DMS79 treated with DMSO at 0.1 percent for 48 hours (cell line): ENCODE results near the gene ALOX5.
A peak's percentile ranks its signal among the peaks of the same experiment; 100 is the strongest.
"Not testable (repeated sequence)": the region's sequence is repeated elsewhere in the genome, so short reads cannot be mapped to it uniquely, and the experiment has no call there.

Experiments used
- DNase-seq: peaks from one replicate; lab custom pipeline; 2025; lab: John Stamatoyannopoulos, UW

Gene ALOX5

GRCh38 chr10:45374350-45375052, 485 bp downstream of the ALOX5 start:
- DNase-seq: peak; percentile 2

DNA sequence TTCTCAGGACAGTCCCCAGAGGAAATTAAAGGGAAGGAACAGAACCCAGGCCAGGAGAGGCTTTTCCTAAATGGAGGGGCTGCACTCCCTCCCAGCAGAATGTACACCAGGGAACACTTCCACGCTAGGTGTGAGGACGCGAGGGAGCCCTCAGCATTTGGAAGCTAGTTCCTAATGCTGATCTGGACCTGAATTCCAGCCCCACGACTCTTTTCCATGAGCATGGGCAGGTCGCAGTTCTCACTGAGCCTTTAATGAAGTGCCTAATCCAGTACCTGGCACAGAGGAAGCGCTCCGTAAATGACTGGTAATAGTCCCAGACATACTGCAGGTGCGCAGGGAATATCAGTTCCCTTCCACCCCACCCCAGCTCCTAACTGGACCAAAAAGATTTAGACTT, 1.1 kb downstream of the ALOX5 start:
- no peak for DNase-seq

DNA sequence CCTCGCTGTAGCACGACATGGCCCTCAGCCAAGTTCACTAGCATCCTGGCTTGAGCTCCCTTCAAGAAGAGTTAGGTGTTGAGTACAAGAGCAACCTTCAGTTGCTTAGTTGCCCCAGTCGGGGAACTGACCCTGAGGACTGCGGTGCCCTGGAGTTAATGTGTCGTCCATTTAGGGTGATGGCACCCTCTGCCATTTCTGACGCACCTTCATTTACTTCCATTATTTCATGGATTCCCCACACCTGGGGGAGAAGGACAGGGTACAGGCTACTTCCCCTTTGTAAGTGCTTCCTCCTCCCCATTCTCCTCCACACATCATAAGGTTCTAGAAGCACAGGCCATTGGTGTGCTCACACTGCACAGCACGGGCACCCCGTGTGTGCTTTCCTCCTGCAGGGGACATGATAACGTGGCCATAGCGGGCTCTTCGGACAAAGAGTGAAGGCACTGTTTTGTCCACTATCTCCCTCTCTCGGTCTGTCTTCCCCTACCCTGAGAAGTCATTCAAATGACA, 1.8 kb downstream of the ALOX5 start:
- DNase-seq: no peak

DNA sequence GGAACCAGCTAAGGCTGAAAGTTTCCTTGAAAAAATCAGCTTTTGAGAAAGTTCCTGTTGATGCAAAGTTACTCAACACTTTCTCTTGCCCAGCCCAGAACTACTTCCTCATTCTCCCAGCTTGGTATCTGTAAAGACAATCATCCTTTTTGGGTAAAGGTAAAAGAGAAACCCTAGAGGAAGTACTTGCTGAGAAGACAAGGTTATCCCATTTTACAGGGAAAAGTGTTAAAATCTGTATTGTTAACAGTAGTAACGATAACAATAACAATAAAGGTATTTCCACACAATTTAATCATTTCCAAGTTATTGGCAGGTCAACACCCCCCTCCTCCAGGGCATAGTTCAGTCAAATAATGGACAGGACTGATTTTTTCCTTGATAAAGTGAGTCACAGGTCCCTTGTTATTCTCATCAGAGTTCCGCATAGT, 2.4 kb downstream of the ALOX5 start:
- DNase-seq: no peak

GRCh38 chr10:45377321-45377720, 3.3 kb downstream of the ALOX5 start:
- no peak for DNase-seq

- no peak for DNase-seq
Measured at GRCh38 chr10:45377858-45378257, 3.8 kb downstream of the ALOX5 start.

DNA sequence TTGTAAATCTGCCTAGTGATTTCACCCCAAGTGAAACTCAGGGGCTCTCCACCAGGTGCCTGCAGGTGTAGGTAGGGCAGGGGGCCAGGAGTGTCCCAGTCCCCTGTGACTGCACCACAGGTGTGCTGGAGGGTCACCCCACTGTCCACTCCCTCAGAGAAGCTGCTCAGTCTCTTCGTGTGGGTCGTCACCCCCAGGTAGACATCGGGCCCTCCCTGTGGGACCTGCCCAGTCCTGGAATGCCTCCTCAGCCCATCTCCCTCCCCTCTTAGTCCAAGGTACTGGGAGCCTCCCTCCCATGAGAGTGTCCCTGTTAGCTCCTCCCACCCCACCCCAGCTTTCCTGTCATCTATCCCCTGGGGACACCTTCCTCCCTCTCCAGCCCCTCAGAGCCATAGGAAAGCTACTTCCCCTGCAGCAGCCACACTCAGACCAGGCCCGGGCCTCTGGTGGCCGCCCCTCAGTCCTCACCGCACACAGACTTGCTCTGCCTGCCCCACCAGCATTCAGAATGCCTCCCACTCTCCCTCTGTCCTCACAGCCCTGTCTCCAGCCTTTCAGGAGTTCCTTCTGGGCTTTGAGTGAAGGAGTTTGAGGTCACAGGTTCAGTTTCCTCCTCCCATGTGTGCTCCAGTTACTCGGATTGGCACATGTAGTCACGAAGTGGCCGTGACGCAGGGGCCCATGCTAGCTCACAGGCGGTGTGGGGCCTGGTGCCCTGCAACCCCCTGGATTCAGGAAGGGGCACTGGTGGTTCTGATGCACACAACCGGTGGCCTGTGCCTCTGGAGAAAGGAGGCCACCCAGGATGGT, 5.1 kb downstream of the ALOX5 start:
- no peak for DNase-seq

DNA sequence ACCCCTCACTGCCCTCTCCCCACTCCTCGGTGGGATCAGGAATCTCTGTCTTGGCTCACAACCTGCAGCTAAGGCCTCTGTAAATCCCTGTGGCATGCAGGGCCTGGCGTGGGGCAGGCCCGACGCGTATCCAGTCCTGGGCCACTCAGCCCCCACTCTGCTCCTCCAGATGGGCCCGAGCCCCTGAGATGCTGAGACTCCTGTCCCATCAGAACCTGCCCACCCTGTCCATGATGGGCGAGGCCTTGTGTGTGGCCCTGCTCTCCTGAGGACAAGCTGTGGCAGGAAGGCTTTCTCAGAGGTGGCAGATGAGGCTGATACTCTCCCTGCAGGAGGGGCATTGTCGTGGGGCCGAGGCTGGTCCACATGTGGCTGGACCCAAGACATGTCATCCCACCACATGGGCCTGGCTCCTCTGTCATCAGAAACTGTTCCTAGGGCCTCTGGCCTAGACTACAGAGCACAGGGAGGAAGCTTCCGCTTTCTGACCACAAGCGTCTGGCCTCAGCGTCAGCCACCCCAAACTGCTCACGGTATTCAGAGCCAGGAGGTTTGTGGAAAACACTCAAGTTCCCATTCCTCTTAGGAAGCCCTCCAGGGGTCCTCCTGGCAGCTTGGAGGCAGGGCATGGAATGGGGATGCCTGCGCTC, 6.0 kb downstream of the ALOX5 start:
- DNase-seq: no peak

- no peak for DNase-seq
Measured at GRCh38 chr10:45380903-45381620, 7.0 kb downstream of the ALOX5 start.

DNA sequence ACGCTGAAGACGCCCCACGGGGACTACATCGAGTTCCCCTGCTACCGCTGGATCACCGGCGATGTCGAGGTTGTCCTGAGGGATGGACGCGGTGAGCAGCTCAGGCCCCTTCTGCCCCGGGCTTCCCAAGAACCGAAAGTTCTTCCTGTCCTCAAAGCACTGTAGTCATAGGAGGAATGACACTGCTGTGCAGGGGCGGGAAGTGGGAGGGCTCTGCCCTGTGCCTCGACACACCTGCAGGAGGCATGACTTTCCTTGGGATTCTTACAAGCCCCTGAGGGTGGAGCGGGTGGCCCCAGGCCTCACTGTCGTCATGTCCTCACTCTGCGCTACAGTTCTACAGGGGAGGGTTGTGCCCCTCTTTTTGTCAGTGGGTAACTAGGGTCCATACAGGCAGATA, 8.6 kb downstream of the ALOX5 start:
- DNase-seq: no peak

GRCh38 chr10:45383682-45384330, 9.8 kb downstream of the ALOX5 start:
- DNase-seq: no peak

DNA sequence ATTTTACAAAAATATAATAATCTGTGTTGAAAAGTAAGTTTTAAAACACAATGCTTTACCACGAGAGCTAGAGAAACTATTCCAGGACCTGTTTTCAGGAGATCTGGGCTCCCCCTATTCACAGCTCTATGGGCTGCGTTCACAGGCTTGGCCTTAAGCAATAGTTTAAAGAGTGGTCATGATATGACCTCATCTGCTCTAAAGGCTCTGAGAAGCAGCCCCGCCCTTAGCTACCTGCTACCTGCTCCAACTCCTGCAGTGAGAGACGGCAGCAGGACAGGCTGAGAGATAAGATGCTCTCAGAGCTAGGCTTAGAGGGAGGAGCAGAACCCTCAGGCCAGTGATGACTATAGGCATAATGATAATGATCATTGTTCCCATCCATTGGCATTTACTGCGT, 12.6 kb downstream of the ALOX5 start:
- DNase-seq: no peak

GRCh38 chr10:45387096-45387893, 13.3 kb downstream of the ALOX5 start:
- no peak for DNase-seq

GRCh38 chr10:45389671-45390070, 15.7 kb downstream of the ALOX5 start:
- DNase-seq: not testable (repeated sequence)

DNA sequence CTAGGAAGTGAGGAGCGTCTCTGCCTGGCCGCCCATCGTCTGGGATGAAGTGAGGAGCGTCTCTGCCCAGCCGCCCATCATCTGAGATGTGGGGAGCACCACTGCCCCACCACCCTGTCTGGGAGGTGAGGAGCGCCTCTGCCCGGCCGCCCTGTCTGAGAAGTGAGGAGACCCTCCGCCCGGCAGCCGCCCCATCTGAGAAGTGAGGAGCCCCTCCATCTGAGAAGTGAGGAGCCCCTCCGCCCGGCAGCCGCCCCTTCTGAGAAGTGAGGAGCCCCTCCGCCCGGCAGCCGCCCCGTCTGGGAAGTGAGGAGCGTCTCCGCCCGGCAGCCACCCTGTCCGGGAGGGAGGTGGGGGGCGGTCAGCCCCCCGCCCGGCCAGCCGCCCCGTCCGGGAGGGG, 17.6 kb downstream of the ALOX5 start:
- DNase-seq: not testable (repeated sequence)

GRCh38 chr10:45395554-45395953, 21.5 kb downstream of the ALOX5 start:
- DNase-seq: no peak

GRCh38 chr10:45398595-45398994, 24.6 kb downstream of the ALOX5 start:
- DNase-seq: no peak

DNA sequence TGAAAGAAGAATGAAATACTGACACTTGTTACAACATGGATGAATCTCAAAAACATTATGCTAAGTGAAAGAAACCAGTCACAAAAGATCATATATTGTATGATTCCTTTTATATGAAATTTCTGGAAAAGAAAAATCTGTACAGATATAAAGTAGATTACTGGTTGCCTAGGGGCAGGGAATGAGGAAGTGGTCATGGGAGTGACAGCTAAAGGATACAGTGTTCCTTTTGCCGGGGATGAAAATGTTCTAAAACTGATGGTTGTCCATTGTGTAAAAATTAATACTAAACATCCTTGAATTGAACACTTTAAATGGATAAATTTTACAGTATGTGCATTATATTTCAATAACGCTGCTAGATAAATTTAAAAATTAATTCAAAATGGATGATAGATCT, 25.1 kb downstream of the ALOX5 start:
- DNase-seq: no peak

DNA sequence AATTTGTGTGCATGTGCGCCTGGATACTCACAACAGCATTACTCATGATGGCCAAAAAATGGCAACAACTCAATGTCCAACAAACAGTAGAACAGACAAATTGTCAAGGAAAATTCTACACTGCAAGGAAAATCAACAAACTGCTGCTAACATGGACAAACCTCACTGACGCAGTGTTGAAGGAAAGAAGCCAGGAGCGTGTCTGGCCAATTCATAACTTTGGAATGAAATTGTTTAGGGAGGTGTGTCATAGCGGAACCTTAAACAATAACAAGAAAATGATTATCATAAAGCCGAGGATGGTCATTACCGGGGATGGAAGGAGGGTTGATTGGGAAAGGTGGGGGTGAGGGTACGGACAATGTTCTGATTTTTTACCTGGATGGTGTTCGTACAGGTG, 29.1 kb downstream of the ALOX5 start:
- DNase-seq: no peak

DNA sequence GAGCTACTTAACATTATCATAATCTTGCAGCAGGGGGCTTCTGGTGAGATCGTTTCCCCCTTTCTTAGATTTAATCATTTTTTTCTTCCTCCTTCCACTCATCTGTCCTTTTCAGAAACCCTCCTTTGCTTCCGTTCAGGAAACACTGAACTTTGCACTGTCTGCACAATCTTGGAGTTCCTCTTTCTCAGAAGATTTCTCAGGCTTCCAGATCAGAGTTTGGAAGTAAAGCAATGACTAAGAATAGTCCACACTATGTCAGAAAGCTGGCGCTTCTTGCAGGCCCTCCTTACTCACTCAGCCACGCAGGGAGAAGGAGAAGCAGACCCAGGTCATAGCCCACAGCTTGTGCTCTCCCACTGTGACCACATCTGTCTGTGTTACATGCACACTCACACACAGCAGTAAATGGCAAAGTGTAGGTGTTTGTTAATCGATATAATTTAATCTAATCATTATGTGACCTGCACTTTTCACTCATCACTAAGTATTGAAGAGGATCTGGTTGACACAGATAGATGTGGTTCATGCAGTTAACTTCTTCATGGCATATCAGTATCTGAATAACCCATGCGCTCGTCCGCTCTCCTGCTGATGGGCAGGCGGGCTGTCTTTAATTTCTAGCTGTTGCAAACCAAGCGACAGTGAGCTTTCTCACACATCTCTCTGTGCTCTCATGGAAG, 30.2 kb downstream of the ALOX5 start:
- DNase-seq: no peak
